Measurements from ENCODE around the gene MCTP2. TPM values are rescaled to one million over a fixed set of nuclear protein-coding genes. Genes with fewer than 3 reads are reported as not detected.

Gene MCTP2
- total RNA-seq, 1 experiment from 2014 or later = 7.4 TPM

DNA sequence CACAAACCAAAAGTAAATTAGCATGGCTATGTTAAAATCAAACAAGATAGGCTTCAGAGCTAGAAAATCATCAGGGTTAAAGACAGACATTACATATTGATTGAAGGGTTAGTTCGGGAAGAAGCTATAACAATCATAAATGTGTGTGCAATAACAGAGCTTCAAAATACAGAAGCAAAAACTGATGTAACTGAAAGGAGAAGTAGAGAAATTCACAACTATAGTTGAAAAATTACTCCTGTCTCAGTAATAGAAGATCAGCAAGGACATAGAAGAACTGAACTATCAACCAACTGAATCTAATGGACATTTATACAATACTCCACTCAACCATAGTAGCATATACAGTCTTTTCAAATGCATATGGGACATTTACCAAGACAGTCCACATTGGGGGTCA is 59.4 kb downstream of the MCTP2 start:
- no peak overlapping the region for H3K27ac Mint-ChIP-seq
- POLR2A ChIA-PET = no interaction called here
- peaks cover 23% of the 10 kb centered on the region for H3K9me3 Mint-ChIP-seq
- H3K4me1 Mint-ChIP-seq = peaks cover 26% of the 10 kb centered on the region
- DNase-seq (ENCODE audit: low spot score) (no peak), ATAC-seq (no peak)
- H3K4me3 Mint-ChIP-seq = no peak overlapping the region
- no peak for TF ChIP-seq ETV6 (CRISPR knock-in tag; IDR thresholded peaks at IDR 0.05)
- TF ChIP-seq, protein P1, sequence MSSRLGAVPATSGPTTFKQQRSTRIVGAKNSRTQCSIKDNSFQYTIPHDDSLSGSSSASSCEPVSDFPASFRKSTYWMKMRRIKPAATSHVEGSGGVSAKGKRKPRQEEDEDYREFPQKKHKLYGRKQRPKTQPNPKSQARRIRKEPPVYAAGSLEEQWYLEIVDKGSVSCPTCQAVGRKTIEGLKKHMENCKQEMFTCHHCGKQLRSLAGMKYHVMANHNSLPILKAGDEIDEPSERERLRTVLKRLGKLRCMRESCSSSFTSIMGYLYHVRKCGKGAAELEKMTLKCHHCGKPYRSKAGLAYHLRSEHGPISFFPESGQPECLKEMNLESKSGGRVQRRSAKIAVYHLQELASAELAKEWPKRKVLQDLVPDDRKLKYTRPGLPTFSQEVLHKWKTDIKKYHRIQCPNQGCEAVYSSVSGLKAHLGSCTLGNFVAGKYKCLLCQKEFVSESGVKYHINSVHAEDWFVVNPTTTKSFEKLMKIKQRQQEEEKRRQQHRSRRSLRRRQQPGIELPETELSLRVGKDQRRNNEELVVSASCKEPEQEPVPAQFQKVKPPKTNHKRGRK (CRISPR knock-in tag; IDR thresholded peaks at IDR 0.05; ENCODE audit: borderline replicate concordance) = no peak
- TF ChIP-seq HMGXB4 (CRISPR knock-in tag; IDR thresholded peaks at IDR 0.05) = no peak
- no peak for TF ChIP-seq ZNF232 (CRISPR knock-in tag; IDR thresholded peaks at IDR 0.05)
- no peak for TF ChIP-seq ATF3 (CRISPR knock-in tag; conservative IDR thresholded peaks at IDR 0.05)
- no peak for TF ChIP-seq PRRX2 (CRISPR knock-in tag; IDR thresholded peaks at IDR 0.05)
- TF ChIP-seq CREB1 (CRISPR knock-in tag; IDR thresholded peaks at IDR 0.05) = no peak
- TF ChIP-seq CREM (CRISPR knock-in tag; IDR thresholded peaks at IDR 0.05) = no peak
- no peak for TF ChIP-seq EMX1 (CRISPR knock-in tag; IDR thresholded peaks at IDR 0.05)
- TF ChIP-seq USF1 (CRISPR knock-in tag; IDR thresholded peaks at IDR 0.05) = no peak
- TF ChIP-seq SMAD4 (CRISPR knock-in tag; IDR thresholded peaks at IDR 0.05) = no peak
- H3K27me3 Mint-ChIP-seq (ENCODE audit: low read depth) = no peaks in the 10 kb centered on the region
- peaks cover 9% of the 10 kb centered on the region for H3K36me3 Mint-ChIP-seq
- CTCF ChIA-PET = no interaction called here

DNA sequence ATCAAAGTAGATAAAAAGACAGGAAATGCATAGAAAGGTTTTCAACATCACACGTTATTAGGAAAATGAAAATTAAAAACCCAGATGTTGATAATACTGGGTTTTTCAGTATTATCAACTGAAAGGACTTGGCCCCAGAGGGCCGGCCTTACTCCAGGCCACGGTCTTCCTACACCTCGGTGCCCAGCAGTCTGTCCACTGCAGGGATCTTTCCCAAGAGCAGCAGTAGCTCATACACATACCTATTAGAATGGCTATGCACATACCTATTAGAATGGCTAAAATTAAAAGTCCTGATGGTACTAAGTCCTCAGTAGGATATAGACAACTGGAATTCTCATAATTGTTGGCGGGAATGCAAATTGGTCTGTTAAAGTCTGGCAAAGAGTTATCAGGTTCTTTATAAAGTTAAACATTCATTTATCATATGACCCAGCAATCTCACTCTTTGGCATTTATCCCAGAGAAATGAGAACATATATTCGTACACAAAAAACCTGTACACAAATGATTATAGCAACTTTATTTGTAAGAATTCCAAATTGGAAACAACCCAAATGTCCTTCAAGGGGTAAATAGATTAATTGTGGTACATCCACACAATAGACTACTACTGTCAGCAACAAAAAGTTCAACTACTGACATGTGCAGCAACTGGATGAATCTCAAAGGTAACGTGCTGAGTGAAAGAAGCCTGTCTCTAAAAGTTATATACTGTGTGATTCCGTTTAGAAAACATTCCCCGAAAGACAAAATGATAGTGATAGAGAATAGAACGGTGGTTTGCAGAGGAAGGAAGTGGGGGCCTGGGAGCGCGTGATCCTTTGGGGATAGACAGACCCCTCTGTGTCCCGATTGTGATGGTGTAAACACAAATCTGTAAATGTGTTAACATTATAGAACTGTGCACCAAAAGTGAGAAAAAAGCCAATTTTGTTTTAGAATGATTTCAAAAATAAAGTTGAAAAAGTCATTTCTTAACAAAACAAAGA is 62.3 kb downstream of the MCTP2 start:
- Mint-ChIP-seq H3K27ac (no peak overlapping the region), H3K4me1 (no peaks in the 10 kb centered on the region), H3K9me3 (peaks cover 21% of the 10 kb centered on the region), H3K36me3 (peaks cover 9% of the 10 kb centered on the region), H3K4me3 (no peak overlapping the region), H3K27me3 (ENCODE audit: low read depth) (no peaks in the 10 kb centered on the region)
- ATAC-seq (no peak), DNase-seq (ENCODE audit: low spot score) (no peak)
- POLR2A ChIA-PET = no interaction called here
- CTCF ChIA-PET = no interaction called here
- TF ChIP-seq TCF7 (CRISPR knock-in tag; IDR thresholded peaks at IDR 0.05; ENCODE audit: low read depth) (no peak), HMGXB4 (CRISPR knock-in tag; IDR thresholded peaks at IDR 0.05) (no peak), FOXP1 (CRISPR knock-in tag; IDR thresholded peaks at IDR 0.05; ENCODE audit: borderline replicate concordance) (no peak), TEAD1 (CRISPR knock-in tag; IDR thresholded peaks at IDR 0.05) (no peak), NFATC4 (CRISPR knock-in tag; IDR thresholded peaks at IDR 0.05) (no peak), ZNF425 (CRISPR knock-in tag; conservative IDR thresholded peaks at IDR 0.05) (no peak), TP53 (CRISPR knock-in tag; IDR thresholded peaks at IDR 0.05) (no peak), AFF4 (CRISPR knock-in tag; IDR thresholded peaks at IDR 0.05; ENCODE audit: borderline replicate concordance) (no peak)
- TF ChIP-seq, protein P2, sequence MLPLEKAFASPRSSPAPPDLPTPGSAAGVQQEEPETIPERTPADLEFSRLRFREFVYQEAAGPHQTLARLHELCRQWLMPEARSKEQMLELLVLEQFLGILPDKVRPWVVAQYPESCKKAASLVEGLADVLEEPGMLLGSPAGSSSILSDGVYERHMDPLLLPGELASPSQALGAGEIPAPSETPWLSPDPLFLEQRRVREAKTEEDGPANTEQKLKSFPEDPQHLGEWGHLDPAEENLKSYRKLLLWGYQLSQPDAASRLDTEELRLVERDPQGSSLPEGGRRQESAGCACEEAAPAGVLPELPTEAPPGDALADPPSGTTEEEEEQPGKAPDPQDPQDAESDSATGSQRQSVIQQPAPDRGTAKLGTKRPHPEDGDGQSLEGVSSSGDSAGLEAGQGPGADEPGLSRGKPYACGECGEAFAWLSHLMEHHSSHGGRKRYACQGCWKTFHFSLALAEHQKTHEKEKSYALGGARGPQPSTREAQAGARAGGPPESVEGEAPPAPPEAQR (CRISPR knock-in tag; IDR thresholded peaks at IDR 0.05) = no peak

Data from WTC11 (cell line).